ENCODE results near the gene DGCR8.
A peak's percentile ranks its signal among the peaks of the same experiment; 100 is the strongest.

Gene DGCR8

DNA sequence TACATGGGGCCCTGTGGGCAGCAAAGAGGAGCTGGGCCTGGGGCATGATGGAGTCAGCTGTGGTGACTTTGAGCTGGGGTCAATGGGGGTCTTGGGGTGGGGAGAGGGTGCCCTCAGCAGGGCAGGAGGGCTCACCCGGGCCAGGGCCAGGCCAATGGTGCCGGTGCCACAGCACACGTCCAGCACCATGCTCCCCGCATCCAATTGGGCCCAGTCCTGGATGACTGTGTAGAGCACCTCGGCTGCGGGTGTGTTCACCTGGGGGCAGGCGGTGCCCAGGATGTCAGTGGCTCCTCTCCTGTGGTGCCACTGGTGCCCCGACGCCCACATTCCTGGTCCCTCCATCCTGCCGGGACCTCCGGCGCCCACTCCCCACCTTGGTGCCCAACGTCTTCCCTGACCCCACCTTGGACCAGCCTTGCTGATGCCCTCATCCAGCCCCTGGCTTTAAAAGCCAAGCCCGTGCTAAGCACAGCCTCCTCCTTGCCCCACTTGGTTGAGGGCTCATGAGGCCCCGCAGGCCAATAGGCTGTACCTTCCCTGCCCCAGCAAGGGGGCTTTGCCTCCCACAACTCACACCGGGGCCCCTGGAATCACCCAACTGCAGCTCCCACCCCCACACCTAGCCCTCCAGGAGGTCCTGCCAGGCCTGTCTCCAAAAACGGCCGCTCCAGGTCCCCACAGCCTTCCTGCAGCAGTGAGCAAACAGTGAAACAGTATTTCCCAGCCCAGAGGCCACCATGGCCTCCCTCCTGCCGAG lies 33.7 kb downstream of the DGCR8 start:
- H3K4me1 Mint-ChIP-seq (ENCODE audit: low read depth) = peaks cover 47% of the 10 kb centered on the region
- H3K36me3 Mint-ChIP-seq (ENCODE audit: low read depth) = peaks cover 43% of the 10 kb centered on the region
- peak overlapping the region; percentile 75 for H3K27ac Mint-ChIP-seq
- no peaks in the 10 kb centered on the region for H3K9me3 Mint-ChIP-seq
- no peak overlapping the region for H3K4me3 Mint-ChIP-seq
- no peaks in the 10 kb centered on the region for H3K27me3 Mint-ChIP-seq

DNA sequence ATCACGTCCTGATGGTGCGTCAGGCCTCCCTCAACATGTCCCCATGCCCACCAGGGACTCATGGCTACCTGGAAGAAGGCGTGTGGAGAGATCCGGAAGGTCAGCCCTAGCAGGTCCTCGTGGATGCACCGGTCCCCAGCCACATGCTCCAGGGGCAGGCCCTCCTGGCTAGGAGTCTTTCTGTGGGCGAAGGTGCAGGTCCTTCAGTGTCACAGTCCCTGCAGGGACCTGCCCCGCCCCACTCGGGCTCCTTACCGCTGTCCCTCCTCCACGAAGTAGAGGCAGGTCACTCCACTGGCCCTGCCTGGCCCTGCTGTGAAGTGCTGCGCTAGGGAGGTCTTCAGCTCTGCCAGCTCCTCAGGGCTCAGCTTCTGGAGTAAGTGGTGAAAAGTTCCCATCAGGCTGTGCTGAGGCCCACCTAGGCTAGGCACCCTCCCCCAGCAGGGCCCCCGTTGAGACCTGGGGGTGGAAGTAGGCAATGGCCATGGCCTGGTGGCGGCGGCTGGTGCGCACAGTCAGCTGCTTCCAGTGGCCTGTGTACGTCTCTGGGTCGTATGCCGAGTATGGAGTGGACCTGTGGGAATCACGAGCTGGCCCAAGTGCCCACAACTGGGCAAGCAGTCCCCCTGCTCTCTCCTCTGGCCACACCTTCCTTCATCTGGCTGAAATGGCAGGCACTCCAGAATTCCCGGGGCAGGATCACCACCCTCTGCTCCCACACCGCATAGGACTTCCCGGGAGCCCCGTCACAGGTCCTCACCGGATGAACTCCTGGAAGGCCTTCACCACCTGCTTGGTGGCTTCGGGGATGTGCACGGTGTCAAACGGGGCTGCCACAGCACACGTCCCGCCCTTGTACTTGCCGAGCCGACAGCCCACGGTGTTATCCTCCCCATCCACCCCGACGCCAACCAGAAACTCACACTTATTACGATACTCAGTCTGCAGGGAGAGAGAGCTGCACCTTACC lies 34.8 kb downstream of the DGCR8 start:
- H3K27me3 Mint-ChIP-seq = no peaks in the 10 kb centered on the region
- H3K36me3 Mint-ChIP-seq (ENCODE audit: low read depth) = peaks cover 51% of the 10 kb centered on the region
- peak overlapping the region; percentile 88 for H3K4me3 Mint-ChIP-seq
- H3K9me3 Mint-ChIP-seq = no peaks in the 10 kb centered on the region
- H3K4me1 Mint-ChIP-seq (ENCODE audit: low read depth) = peaks cover 56% of the 10 kb centered on the region
- peak overlapping the region; percentile 85 for H3K27ac Mint-ChIP-seq

DNA sequence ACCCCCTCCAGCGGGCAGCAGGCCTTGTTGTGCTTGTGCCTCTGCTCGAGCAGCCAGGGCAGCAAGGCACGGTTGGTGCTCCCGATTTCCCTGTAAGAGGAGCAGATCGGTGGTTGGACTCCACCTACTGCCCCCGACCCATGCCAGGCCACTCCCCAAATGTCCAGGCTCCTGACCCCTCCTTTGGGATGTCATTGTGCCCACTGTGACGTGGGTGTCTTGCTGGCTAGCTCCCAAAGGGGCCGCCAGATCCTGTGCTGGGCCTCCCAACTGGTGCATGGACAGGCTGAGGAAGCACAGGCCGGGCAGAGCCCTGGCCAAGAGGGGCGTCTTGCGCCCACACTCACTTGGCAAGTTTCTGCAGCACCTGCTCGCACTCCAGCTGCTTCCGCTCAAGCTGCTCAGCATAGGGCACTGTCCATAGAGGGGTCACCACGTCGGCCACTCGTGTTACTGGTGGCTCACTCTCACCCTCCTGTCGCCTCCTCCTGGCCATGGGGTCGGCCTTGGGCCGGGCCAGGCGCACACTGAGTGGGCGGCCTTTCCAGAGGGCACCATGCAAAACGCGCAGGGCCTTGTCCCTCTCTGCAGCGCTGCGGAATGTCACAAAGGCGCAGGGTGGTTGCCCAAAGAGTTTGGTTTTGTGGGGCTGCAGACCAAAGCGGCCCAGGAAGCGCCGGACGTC lies 35.8 kb downstream of the DGCR8 start, which contains the start of gene RANBP1:
RANBP1 (plus strand) TSS at position 414 of the 685 bp plus-strand sequence; CDS start at position 495, 81 bp downstream.
- no peaks in the 10 kb centered on the region for H3K9me3 Mint-ChIP-seq
- H3K36me3 Mint-ChIP-seq (ENCODE audit: low read depth) = peaks cover 50% of the 10 kb centered on the region
- H3K27me3 Mint-ChIP-seq = no peaks in the 10 kb centered on the region
- H3K27ac Mint-ChIP-seq = peak within 1 kb of the TSS; percentile 86
- peak within 1 kb of the TSS; percentile 88 for H3K4me3 Mint-ChIP-seq
- peaks cover 60% of the 10 kb centered on the region for H3K4me1 Mint-ChIP-seq (ENCODE audit: low read depth)

DNA sequence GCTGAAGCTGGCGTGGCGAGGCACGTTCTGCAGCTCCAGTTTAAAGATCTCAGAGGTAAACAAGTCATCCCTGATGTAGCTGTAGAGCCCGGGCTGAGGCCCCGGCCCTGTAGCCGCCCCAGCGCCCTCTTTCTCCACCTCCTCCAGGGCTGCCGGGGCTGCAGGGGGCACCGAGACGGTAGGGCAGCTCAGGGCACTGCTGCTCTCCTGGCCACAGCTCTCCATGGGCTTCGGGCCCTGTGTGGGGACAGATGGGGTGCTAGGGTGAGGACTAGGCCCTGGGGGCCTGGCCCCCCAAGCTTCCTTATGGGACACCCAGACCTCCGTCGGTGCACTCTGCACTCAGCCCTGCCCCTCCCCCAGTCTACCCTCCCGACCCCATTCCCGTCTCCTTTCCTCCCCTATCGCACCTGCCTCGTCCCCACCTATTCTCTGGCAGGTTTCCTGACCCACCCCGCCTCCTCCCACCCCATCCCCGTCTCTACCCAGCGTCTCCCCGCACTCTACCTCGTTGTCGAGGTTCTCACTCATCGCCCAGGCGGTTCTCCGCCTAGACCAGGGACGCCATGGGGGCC lies 36.4 kb downstream of the DGCR8 start:
- Mint-ChIP-seq H3K4me1 (ENCODE audit: low read depth) (peaks cover 56% of the 10 kb centered on the region), H3K36me3 (ENCODE audit: low read depth) (peaks cover 47% of the 10 kb centered on the region), H3K27me3 (no peaks in the 10 kb centered on the region), H3K9me3 (no peaks in the 10 kb centered on the region), H3K27ac (peak overlapping the region; percentile 86), H3K4me3 (peak overlapping the region; percentile 88)

DNA sequence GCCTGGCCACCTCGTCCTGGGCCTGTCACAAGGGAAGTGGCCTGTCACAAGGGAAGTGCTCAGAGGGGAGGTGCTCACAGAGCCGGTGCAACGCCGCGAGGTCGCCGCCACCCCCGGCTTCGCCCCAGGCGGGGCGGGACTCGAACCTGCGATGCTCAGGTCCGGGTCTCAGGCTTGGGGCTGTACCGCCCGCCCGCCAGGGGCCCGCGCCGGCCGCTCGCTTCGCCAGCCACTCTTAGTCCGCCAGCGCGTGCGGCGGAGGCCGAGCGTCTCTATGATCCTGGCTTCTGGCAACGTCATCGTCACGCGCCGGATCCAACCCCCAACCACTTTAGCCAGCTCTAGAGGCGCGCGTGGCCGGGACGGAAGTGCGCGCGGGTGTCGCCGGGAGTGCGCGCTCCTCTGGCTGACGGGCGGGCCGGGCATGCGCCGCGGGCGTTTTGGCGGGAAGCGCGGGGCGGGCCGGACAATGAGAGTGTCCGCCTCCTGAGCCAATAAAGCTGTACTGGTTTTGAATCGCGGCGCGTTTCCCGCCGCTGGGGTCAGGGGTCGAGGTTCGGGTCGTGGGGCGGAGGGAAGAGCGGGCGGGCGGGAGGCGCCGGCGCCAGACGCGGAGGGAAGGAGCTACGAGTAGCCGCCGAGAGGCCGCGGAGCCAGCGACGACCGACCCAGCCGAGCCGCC lies 37.1 kb downstream of the DGCR8 start, which contains the start of gene TRMT2A:
TRMT2A (minus strand) TSS at position 276 of the 682 bp plus-strand sequence. CDS start 320 bp downstream, outside the sequence.
- Mint-ChIP-seq H3K4me1 (ENCODE audit: low read depth) (peaks cover 55% of the 10 kb centered on the region), H3K27me3 (no peaks in the 10 kb centered on the region), H3K9me3 (no peaks in the 10 kb centered on the region), H3K27ac (peak within 1 kb of the TSS; percentile 95), H3K36me3 (ENCODE audit: low read depth) (peaks cover 53% of the 10 kb centered on the region), H3K4me3 (peak within 1 kb of the TSS; percentile 96)

DNA sequence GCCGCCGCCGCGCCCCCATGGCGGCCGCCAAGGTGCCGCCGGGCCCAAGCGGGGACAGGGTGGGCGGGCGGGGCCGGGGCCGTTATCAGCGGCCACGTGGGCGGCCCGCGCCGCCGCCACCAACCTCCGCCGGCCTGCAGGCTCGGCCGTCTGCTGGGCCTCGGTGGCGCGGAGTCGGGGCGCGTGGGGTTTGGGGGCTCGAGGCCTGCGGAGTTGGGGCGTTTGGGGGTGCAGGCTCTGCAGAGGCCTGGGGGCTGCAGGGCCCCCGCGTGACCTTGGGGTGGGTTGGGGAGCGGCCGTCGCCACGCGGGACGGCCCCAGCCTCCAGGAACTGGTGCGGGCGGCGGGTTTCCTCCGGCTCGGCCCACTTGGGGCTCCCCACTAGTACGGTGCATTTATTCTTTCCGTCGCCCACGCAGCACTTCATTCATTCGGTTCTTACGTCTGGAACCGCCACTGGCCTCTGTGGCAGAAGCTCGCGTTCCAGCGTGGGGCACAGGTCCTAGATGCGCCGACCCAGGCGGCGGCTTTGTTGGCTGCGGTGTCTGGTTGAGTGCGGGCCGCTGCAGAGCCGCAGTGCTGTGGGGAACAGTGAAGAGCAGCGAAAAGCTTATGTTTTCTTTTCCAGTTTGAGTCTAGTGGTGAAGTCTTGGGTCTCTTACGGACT lies 37.7 kb downstream of the DGCR8 start:
- peaks cover 57% of the 10 kb centered on the region for H3K36me3 Mint-ChIP-seq (ENCODE audit: low read depth)
- no peaks in the 10 kb centered on the region for H3K9me3 Mint-ChIP-seq
- H3K4me3 Mint-ChIP-seq = peak overlapping the region; percentile 96
- peak overlapping the region; percentile 95 for H3K27ac Mint-ChIP-seq
- no peaks in the 10 kb centered on the region for H3K27me3 Mint-ChIP-seq
- H3K4me1 Mint-ChIP-seq (ENCODE audit: low read depth) = peaks cover 52% of the 10 kb centered on the region

DNA sequence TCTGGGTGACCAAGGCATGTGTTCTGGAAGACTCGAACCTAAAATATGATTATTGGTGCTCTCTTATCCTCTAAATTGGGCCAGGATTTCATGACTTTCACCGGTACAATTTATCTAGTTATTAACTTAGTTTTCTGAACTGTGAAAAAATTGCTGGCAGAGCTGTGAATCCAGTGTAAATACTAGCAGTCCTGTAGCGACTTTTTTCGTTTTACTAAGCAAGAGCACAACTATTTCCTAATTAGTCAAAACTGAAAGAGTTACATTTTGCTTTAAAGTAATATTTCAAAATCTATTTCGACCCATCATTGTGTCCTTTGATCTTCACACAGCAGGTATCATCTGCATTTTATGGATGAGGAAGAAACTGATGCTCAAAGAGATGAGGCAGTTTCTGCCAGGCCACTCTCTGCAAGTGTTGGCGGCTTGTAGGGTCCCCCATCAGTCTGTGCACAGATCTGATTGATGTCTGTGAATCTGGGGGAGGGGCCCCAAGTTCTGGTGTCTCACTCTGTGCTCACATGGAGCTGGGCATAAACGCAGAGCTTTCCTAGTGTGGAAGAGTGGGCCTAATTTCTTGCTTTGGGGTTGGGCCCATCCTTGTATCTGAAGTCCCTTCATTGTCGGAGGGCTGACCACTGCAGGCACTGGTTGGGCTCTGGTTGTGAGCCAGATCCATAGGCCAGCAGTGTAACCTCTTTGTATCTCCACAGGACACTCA lies 38.4 kb downstream of the DGCR8 start:
- Mint-ChIP-seq H3K4me3 (peak overlapping the region; percentile 96), H3K4me1 (ENCODE audit: low read depth) (peaks cover 50% of the 10 kb centered on the region), H3K9me3 (no peaks in the 10 kb centered on the region), H3K27ac (peak overlapping the region; percentile 95), H3K27me3 (no peaks in the 10 kb centered on the region), H3K36me3 (ENCODE audit: low read depth) (peaks cover 57% of the 10 kb centered on the region)

DNA sequence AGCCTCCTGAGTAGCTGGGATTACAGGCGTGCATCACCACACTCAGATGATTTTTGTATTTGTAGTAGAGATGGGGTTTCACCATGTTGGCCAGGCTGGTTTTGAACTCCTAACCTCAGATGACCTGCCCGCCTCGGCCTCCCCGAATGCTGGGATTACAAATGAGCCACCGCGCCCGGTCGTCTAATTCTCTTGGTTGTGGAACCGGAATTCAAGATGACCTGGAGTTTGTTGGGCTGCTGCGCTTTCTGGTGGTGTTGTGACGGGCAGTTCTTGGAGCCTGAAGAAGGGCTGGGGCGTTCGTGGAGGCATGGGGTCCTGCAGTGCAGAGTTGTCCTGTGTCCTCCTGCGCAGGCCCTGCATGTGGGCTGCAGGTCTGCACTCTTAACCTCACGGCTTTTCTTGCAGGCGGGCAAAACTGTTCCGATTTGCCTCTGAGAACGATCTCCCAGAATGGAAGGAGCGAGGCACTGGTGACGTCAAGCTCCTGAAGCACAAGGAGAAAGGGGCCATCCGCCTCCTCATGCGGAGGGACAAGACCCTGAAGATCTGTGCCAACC lies 41.9 kb downstream of the DGCR8 start:
- Mint-ChIP-seq H3K4me1 (ENCODE audit: low read depth) (peaks cover 31% of the 10 kb centered on the region), H3K27me3 (no peaks in the 10 kb centered on the region), H3K27ac (peak overlapping the region; percentile 52), H3K36me3 (ENCODE audit: low read depth) (peaks cover 55% of the 10 kb centered on the region), H3K4me3 (peak overlapping the region; percentile 43), H3K9me3 (no peaks in the 10 kb centered on the region)

DNA sequence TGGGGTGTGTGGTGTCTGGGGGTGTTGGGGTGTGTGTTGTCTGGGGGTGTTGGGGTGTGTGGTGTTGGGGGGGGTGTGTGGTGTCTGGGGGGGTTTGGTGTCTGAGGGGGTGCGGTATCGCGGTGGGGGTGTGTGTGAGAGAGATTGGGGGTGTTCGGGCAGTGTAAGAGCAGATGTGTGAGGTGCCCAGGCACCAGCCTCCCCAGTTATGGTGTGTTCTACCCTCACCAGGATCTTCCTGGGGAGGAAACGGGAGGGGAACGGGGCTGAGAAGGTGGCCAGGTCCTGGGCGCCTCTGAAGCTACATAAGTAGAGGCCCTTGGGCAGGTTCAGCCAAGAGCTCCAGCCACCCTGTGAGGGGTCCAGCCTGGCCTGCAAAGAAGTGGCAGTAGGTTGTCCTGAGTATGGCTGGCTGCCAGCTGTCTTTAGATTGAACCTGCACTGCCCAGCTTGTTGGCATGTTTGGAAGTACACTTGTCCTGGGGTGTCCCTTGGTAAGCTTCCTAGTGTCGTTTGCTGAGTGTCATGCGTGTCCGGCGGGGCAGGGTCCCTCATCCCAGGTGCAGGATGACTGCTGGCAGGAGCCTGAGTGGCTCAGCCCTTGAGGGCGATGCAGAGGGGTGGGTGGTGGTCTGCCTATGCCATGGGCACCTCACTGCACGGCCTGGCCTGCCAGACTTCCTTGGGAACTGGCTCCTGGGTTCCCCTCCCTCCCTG lies 43.5 kb downstream of the DGCR8 start:
- Mint-ChIP-seq H3K36me3 (ENCODE audit: low read depth) (peaks cover 61% of the 10 kb centered on the region), H3K4me1 (ENCODE audit: low read depth) (peaks cover 42% of the 10 kb centered on the region), H3K4me3 (no peak overlapping the region), H3K27me3 (no peaks in the 10 kb centered on the region), H3K9me3 (no peaks in the 10 kb centered on the region), H3K27ac (peak overlapping the region; percentile 61)

DNA sequence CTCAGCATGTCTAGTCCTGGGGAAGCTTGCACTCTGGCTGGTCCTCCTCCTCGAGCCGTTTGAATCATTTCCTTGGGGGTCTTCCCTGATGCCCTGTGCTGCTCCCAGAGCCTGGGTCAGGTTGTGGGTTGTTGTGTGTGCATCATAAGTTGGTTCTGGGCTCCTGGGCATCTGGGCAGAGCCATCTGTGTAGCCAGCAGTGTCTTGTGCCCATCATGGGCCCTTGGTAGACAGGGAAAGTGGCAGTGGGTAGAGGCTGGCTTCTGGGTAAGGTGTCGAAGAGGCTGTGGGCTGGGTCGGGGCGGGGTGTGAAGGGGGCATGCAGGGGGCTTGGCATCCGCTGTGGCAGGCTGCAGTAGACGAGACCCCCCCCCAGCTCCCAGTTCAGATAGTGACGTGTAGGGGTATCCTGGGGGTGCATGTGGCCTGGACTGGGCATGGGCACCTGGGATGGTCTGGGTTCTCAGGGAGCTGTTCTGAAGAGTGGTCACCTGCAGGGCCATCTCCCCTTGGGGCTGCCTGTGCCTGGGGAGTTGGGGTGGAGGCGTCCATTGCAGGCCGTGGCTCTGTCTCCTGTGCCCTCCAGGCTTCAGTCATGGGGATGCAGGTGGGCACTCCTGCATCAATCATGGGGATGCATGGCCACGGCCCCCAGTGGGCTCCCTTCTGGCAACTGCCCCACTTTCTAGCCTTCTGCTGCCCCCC lies 44.2 kb downstream of the DGCR8 start:
- no peak overlapping the region for H3K4me3 Mint-ChIP-seq
- H3K9me3 Mint-ChIP-seq = no peaks in the 10 kb centered on the region
- no peaks in the 10 kb centered on the region for H3K27me3 Mint-ChIP-seq
- peaks cover 43% of the 10 kb centered on the region for H3K4me1 Mint-ChIP-seq (ENCODE audit: low read depth)
- peak overlapping the region; percentile 61 for H3K27ac Mint-ChIP-seq
- peaks cover 54% of the 10 kb centered on the region for H3K36me3 Mint-ChIP-seq (ENCODE audit: low read depth)

DNA sequence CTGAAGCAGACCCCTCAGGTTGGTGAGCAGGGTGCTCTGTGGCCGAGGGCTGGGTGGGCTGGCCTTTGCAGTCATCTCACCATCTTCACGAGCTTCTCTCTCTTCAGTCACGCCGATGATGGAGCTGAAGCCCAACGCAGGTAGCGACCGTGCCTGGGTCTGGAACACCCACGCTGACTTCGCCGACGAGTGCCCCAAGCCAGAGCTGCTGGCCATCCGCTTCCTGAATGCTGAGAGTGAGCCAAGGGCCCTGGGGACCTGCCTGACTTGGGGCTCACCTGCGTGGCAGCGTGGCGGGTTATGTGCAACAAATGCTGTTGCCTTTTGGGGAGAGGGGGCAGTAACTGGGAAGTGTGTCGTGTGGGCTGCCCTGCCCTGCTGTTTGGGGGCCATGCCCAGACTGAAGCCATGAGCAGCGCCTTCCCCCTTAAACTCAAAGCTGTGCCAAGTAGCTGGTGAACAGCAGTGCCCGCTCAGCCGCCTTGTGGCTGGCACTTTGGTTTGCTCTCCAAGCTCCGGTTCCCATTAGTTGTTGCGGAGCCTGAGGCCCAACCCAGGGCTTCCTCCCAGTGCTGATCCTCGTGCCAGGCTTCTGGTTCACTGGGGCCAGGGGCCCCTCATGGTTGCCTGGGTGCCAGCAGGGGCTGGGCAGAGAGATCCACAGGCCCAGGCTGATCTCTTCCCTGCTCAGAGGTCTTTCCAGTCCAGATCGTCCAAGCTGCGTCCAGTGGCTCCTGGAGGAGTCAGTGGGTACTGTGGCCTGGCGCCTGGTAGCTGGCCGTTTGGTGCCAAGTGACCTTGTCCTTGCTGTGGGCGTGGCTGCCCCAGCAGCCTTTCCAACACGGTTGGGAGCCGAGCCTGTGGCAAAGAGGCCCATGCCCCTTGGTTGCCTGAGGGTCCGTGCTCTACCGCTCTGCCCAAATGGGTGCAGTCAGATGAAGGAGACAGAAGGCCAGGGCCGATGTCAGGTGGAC lies 45.4 kb downstream of the DGCR8 start:
- H3K9me3 Mint-ChIP-seq = no peaks in the 10 kb centered on the region
- peaks cover 33% of the 10 kb centered on the region for H3K4me1 Mint-ChIP-seq (ENCODE audit: low read depth)
- H3K27me3 Mint-ChIP-seq = no peaks in the 10 kb centered on the region
- no peak overlapping the region for H3K4me3 Mint-ChIP-seq
- peaks cover 43% of the 10 kb centered on the region for H3K36me3 Mint-ChIP-seq (ENCODE audit: low read depth)
- H3K27ac Mint-ChIP-seq = peak overlapping the region; percentile 17
